IPS DF 19.7 (cell line): ENCODE measurements around the gene PHOSPHO1.

Experiments
- DNase-seq: peaks from one replicate; pipeline ENCODE4 v3.0.0-alpha.2; 2013; ENCODE audit warnings: low read depth, low spot score

PHOSPHO1 gene

DNA sequence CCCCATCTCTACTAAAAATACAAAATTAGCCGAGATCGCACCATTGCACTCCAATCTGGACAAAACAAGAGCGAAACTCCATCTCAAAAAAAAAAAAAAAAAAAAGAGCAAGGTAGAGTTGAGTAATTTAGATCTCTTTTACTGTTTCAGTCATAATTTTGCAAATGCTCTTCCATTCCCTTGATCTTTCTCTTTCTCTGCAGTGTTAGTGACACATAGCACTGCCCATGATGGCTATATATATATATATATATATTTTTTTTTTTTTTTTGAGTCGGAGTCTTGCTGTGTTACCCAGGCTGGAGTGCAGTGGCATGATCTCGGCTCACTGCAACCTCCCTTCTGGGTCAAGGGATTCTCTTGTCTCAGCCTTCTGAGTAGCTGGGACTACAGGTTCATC is 12.2 kb upstream of the PHOSPHO1 start:
- DNase-seq: no peak

DNA sequence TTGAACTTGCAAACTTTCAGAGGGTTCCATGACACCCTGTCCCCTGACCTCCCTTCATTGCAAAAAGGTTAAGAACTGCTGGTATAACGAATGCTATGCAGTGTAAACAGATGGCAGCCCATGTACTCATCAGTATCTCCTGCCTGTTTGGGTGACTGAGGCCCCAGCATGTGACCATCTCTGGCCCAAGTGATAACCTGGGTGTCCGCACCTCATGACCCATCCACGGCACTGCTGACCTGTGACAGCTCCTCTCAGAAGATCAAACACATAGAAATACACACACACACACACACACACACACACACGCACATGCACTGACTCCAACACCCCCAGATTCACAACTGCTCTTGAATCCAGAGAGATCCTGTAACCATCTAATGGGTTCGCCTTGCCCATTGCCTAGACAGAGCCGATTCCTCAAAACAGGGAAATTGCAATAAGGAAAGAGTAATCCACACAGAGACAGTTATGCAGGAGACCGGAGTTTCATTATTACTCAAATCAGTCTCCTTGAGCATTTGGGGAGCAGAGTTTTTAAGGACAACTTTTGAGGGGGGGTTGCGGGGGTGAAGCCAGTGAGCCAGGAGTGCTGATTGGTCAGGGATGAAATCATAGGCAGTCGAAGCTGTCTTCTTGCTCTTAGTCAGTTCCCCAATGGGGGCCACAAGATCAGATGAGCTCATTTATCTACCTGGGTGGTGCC is 11.3 kb upstream of the PHOSPHO1 start:
- no peak for DNase-seq

DNA sequence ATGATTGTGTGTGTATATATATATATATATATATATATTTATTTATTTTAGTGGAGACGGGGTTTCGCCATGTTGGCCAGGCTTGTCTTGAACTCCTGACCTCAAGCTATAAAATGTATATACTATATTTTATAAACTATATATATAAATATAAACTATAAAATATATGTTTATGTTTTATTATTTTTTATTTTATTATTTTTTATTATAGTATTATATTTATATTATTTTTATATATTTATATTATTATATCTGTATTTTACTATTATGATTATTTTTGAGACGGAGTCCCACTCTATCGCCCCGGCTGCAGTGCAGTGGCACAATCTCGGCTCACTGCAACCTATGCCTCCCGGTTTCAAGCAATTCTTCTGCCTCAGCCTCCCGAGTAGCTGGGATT is 10.5 kb upstream of the PHOSPHO1 start:
- DNase-seq: no peak

DNA sequence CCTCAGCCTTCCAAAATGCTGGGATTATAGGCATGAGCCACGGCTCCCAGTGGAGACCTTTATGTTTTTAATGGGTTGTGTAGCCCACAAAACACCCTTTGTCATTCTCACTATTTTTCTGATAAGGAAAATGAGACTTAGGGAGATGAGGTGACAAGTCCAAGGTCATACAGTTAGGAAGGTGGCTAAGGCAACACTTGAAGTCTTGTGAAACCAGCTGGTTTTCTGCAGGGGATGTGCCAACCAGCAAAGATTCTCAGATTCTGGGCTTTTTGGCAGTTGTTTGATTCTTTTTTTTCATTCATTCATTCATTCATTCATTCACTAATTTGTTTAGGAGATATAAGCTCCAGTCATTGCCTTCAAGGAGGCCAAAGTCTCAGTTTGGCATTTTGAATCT is 10.0 kb upstream of the PHOSPHO1 start:
- DNase-seq: no peak

DNA sequence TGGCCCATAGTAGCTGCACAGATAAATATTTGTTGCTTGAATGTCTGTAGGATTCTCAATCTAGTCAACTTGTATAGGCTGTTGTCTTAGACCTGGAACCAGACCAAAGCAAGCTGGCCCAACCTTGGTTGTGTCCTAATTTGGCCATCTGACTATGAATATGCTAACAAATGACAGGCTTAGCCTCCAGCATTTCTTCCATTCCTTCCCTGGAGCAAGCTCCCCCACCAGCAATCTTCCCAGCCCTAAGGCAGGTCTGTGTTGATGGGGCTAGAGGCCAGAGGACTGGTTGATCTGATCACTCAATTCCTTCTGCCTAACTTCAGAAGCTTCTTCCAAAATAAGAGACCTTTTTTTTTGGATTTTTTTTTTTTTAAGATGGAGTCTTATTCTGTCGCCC is 9.4 kb upstream of the PHOSPHO1 start:
- no peak for DNase-seq

DNA sequence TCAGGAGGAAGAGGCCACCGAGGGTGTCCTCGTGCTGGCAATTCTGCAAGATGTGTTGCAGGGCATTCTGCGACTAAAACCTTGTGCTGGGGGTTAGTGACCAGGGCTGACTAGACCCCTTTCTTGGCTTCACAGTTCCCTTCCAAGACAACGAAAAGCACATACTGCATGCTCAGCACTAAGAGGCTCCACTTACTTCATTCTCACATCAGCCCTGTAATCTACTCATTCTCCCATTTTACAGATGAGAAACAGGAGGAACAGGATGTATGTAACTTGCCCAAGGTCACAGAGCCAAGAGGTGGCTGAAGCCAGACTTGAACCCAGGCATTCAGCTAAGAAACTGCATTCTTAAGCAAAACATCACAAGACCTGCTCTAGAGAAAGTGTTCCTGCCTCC is 5.3 kb upstream of the PHOSPHO1 start:
- DNase-seq: no peak

DNA sequence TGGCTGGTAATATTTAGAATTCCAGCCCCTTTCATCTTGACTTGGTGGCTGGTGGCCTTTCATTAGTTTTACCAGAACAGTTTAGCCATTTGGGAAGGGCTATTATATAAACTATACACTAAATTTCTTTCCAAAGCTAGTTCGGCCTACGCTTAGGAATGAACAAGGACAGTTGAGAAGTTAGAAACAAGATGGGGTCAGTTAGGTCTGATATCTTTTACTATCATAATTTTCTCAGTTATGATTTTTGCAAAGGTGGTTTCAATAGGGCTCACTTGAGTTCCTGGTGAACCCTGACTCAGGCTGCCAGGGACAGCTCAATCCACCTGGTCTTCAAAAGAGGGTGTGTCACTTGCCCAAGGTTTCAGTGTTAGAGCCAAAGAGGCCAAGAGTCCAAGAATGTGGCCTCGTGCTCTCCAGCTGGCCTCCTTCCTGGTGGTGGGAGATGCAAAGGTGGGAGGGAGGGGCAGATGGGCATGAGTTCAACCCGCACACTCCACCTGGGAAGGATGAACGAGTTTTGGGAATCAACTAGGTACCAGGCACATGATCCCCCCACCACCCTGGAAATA is 4.0 kb upstream of the PHOSPHO1 start:
- no peak for DNase-seq

DNA sequence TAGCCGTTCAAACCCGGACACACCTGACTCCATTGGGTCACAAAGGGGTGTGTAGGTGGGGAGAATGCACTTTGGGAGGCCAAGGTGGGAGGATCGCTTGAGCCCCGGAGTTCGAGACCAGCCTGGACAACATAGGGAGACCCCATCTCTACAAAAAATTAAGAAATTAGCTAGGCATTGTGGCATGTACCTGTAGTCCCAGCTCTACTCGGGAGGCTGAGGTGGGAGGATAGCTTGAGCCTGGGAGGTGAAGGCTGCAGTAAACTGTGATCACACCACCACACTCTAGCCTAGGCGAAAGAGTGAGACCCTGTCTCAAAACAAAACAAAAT is 942 bp upstream of the PHOSPHO1 start:
- no peak for DNase-seq

DNA sequence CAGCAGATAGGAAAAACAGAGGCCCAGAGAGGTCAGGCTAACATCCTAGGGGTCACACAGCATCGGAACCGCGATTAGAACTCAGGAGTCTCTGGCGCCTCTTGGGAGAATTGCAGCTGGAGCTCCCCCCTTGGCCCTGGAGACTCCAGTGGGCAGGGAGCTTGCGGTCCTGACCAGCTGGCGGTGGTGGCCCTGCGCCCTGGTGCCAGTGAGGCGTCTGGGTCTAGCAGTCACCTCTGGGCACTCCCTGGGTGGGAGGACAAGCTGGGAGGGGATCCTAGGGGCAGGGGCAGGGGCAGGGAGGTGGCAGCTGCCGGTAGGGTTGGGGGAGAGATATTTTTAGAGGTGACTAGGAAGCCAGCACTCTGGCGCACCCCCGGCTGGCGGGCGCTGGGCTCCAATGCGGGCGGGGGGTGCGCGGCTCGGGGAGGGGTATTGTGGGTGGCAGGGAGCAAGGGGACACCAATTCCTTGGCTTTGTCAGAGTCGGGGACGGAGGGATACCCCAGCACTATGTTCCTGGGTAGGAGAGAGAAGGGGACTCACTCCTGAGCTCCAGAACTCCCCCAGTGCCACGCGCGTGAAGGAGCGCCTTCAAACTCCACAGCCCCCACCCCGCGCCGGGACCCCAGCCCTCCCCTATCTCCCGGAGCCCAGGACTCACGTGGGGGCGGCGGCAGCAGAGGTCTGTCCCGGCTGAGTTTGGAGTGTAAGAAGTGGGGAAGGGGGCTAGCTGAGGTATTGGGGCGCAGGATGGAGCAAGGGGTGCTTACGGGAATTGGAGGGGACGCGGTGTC is 584 bp downstream of the PHOSPHO1 start:
- no peak for DNase-seq

DNA sequence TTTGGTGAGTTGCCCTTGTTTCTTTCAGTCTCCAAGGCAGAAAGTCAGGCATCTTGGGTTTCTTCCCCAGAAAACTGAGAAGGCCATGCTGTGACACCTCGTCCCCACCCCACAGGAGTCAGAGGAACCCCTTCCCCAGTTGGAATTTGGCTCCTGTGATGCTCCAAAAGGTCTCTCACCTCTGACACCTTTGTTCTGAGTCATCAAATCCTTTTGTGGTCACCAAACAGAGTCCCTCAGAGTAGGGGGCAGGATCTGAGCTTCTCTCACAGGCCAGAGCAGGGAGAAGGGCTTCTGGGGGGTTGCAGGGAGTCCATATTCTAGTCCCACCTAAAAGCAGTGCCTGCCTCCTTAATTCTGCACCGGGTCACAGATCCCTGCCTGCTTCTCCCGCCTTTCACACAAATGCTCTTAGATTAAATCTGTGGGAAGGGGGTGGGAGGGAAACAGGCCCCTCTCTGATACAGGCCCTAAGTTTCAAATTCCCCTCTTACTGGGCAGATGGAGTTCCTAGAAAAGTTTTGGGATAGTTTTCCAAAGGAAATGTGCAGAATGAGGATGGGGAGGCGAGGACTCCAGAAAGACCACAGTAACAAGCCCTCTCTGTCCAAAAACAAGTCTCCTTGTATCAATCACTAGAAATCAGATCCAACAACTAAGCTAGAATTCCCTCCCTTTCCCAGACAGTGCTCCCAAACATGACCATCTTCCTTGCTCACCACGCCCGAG is 1.3 kb downstream of the PHOSPHO1 start:
- DNase-seq: no peak

DNA sequence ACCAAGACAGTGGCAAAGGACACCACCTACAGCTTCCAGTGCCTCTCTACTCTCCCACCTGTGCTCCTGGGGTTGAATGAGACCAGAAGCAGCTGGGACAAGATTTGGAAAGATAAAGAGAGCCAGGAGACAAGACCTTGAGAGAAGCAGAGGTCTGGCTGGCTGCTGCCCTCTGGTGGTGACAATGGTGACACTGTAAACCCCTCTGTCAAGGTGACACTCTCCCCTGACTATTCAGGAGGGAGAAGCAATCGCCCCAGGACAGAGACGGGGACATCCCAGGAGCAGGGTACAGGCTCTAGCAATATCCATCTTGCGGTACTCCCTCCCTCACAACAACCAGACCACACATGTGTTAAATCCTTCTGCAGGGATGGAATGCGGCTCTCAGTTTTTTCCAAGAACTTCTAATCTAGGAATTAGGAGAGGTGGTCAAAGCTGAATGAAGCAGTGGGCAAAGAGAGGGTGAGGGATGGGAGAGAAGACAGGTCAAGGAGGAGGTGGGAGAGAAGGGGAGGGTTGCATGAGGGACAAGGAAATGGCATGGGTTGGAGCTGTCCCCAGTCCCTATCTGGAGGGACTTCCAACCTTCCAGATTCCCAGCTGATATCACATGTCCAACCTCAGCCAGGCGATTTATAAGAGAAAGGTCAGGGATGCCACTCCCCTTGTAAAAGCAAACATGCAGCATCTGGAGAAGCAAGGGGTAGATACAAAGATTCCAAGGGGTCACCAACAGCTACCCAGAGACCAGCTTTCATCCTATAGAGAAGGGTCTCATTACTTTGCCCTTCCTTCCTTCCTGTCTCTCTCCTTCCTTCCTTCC is 2.9 kb downstream of the PHOSPHO1 start:
- DNase-seq: no peak

DNA sequence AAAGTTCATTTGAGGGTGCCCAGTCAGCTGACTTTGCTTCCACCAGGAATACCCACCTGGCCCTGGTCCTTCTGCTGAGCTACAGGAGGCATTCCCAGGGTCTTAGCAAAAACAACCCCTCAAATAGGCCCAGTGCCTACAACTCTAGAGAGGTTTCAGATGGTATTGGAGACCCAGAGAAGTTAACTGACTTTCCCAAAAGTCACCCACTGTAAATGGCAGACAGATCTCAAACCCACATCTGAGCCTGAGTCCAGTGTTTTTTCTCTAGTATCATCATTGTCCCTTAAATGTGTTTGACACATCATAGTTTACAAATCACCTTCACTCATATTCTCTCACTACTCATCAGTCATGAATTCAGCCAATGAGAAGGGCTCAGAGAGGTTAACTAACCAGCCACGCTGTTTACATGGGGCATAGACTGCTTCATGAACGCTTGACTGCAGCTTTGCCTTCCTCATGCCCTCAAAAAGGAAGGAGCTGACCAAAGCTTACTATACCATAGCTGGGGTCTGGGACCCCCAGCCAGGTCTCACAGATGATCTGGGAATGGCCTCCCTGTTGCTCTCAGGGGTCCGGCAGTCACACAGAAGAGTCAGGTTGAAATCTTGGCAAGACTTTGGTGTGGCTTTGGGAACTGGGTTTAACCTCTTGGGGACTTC is 3.7 kb downstream of the PHOSPHO1 start:
- DNase-seq: no peak

DNA sequence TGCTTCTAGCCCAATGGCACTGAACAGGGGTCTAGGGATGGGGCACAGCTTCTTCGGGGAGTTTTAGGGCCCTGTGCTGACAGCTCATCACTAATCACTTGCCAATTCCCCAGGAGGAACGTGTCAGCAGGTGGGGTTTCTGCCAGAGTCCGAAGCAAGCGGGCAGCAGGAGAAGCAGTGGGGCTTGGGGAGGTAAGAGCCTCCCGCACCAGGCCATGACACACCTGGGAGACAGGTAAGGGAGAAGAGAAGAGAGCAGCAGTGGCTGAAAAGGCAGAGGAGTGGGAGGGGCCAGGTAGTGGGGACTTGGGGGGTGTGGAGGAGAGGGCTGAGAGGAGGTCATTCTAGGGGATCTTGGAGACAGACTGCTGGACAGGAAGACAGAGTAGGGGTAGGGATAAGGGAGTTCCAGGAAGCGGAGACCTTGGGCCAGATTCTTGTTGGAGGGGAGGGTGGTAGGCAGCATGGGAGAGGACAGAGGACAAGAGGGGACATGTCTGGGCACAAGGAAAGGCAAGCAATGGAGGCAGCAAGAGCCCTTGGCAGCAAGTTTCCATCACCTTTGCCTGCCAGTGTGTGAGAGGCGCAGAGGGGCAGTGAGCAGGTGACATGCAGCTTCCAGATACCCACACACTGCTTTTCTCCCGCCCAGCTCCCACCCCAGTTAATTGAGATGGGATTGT is 4.9 kb downstream of the PHOSPHO1 start:
- DNase-seq: no peak

DNA sequence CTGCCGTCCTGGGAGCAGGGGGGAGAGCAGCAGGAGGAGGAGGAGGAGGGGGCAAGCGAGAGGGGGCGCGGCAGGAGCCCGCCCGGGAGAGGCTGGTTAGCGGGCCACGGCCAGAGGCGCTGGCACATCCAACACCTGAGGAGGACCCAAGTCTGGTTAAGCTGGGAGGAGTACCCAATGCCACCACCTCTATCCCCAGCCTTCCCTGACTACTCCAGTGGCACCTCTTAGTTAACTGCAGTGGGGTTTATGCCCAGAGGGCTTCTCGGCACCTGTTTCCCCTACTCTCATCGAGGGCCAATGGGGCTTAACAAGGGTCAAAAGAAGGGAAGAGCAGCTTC is 5.6 kb downstream of the PHOSPHO1 start:
- DNase-seq: no peak

DNA sequence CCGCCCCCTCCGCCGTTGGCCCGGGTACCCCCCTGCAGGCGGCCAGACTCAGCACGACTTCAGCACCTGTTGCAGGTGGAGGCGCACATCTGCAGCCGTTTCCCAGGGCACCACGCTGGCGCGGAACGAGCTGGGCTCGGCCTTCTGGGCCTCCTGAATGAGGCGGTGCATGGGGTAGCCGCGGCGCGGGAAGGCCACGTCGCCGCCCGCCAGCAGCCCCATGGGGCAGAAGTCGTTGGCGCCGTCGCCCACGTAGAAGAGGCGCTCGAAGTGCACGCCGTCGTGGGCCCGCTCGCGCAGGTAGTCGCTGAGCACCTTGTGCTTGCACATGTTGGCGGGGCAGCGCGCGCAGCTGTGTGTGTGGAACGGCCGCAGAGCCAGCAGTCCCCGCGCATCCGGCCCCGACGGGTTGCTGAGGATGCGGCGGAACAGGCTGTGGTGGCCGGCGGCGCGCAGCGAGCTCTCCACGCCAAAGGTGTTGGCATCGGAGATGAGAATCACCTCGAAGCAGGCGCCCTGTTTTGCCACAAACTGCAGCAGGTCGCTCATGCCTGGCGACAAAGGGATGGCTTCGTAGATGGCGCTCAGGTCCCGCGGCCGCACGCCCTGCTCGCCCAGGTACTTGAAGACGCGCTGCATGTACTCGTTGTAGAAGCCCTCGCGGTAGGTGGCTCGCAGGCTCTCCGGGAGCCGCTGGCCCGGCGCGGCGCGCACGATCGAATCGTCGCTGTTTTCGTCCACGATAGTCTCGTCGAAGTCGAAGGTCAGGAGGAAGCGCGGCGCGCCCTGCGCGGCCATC is 6.2 kb downstream of the PHOSPHO1 start:
- DNase-seq: no peak

DNA sequence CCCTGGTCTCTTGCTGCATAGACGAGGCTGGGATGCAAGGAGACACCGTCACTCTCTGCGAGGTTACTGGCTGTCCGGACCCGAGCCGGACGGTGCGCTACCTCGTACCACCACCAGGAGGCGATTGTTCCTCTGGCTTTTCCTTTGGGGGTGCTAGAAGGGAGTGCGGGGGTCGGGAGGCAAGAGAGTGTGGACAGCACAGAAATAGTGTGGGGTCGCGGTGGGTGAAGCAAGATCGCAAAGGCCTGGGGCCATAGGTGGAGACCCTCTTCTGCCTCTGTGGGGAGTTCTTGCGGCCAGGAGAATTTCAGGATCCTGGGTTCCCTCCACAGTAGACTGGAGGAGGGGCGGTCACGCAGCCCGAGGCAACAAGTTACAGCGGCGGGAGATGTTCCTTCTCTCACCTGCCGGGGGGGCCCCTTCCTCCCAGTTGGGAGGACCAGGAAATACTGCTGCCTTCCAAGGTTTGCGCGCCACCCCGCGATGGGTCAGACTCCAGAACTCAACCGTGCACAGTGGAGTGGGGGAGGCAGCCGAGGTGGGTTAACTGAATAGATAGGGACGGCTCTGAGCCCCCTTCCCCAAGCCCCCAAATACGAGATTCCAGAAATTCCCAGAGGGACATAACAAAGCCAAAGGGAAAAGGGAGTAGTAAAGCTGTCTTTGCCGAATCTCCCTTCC is 6.9 kb downstream of the PHOSPHO1 start:
- DNase-seq: no peak

DNA sequence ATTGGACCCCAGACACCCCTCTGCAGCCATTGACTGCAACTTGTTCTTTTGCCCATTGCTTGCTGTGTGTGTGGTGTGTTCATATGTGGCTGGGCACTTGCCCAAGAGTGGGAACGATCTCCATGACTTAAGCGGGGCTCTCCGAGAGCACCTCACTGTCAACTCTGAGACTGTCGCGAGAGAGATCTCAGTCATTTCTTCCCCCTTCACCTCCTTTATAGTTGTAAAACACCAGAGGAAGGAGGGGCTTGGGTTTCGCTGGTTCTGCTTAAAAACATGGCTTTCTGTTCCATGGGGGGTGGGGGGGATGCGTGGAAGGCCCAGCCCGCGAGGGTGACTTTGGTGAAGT is 7.4 kb downstream of the PHOSPHO1 start:
- DNase-seq: no peak

DNA sequence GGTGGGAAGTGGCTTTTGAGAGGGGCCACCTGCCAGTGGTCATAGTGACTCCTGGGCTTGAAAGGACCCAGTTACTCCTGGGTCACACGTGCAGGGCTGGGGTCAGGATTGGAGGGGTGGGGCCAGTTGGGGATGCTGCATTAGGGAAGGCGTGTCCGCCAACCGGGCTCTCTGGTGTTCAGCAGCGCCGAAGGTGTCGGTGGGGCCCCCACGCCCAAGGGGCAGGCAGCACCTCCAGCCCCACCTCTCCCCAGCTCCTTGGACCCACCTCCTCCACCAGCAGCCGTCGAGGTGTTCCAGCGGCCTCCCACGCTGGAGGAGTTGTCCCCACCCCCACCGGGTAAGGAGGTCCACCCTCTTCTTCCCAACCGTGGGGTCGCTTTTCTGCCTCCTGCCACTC is 10.6 kb downstream of the PHOSPHO1 start:
- no peak for DNase-seq
